GM21717 (cell line): ENCODE results near the gene GRB10.

Source experiments
- ATAC-seq: cut with Tn5 transposase; IDR thresholded peaks from one replicate; pipeline ENCODE4 v1.9.1; 2021; ENCODE audit warnings: mild to moderate bottlenecking, moderate library complexity; ENCODE audit not compliant: unreplicated experiment

GRB10 gene

GRCh38 chr7:50696810-50697582 is 85.7 kb downstream of the GRB10 start:
- ATAC-seq, result no peak

GRCh38 chr7:50695026-50695425 is 87.7 kb downstream of the GRB10 start:
- no peak for ATAC-seq

- ATAC-seq, result no peak
Measured at GRCh38 chr7:50693455-50694130, 89.1 kb downstream of the GRB10 start.

GRCh38 chr7:50690541-50691011 is 92.1 kb downstream of the GRB10 start:
- no peak for ATAC-seq

- ATAC-seq, result no peak
Measured at GRCh38 chr7:50688226-50688590, 94.5 kb downstream of the GRB10 start.

GRCh38 chr7:50687575-50688225 is 95.0 kb downstream of the GRB10 start:
- ATAC-seq, result no peak

- ATAC-seq, result no peak
Measured at GRCh38 chr7:50687096-50687495, 95.6 kb downstream of the GRB10 start.

GRCh38 chr7:50685135-50686065 is 97.3 kb downstream of the GRB10 start:
- ATAC-seq, result no peak

GRCh38 chr7:50684713-50685075 is 98.0 kb downstream of the GRB10 start:
- ATAC-seq, result no peak

GRCh38 chr7:50684011-50684712 is 98.5 kb downstream of the GRB10 start:
- ATAC-seq, result no peak

- ATAC-seq, result no peak
Measured at GRCh38 chr7:50682573-50682972, 100.1 kb downstream of the GRB10 start.

GRCh38 chr7:50682079-50682478 is 100.6 kb downstream of the GRB10 start:
- no peak for ATAC-seq

- no peak for ATAC-seq
Measured at GRCh38 chr7:50681432-50682045, 101.2 kb downstream of the GRB10 start.

- no peak for ATAC-seq
Measured at GRCh38 chr7:50679218-50680007, 103.3 kb downstream of the GRB10 start.

- no peak for ATAC-seq
Measured at GRCh38 chr7:50678586-50678985, 104.1 kb downstream of the GRB10 start.

- ATAC-seq, result no peak
Measured at GRCh38 chr7:50677638-50677996, 105.1 kb downstream of the GRB10 start.

- no peak for ATAC-seq
Measured at GRCh38 chr7:50676740-50677637, 105.7 kb downstream of the GRB10 start.

GRCh38 chr7:50676079-50676478 is 106.6 kb downstream of the GRB10 start:
- no peak for ATAC-seq
